ENCODE measurements around the gene SP1.

SP1 gene

GRCh38 chr12:53344487-53344823 is 35.5 kb upstream of the SP1 start:
- Histone ChIP-seq H3K9me2 (ENCODE audit: low read depth, low read length) (no peaks in the 10 kb centered on the region), H4K20me1 (ENCODE audit: insufficient read depth, low read length) (no peaks in the 10 kb centered on the region), H3K79me2 (ENCODE audit: insufficient read depth, low read length) (no peaks in the 10 kb centered on the region), H3F3A (ENCODE audit: insufficient read depth, low read length) (no peaks in the 10 kb centered on the region), H3K27me3 (ENCODE audit: insufficient read depth, low read length) (no peaks in the 10 kb centered on the region; the same call in 1 of the 2 replicates), H3K9ac (ENCODE audit: low read length) (no peak overlapping the region), H3K4me1 (ENCODE audit: insufficient read depth, low read length, severe bottlenecking) (peaks cover 6% of the 10 kb centered on the region), H3K9me3 (ENCODE audit: low read length) (no peaks in the 10 kb centered on the region), H2AFZ (ENCODE audit: low read length) (no peak overlapping the region), H3K27ac (ENCODE audit: low read depth, low read length, poor library complexity, severe bottlenecking) (no peak overlapping the region), H3K4me3 (ENCODE audit: low read depth, low read length, poor library complexity, severe bottlenecking) (peak overlapping the region; percentile 29), H3K36me3 (ENCODE audit: insufficient read depth, low read length) (no peaks in the 10 kb centered on the region), H3K4me2 (ENCODE audit: low read length) (peak overlapping the region; percentile 43; the same call in 1 of the 2 replicates)
- TF ChIP-seq EZH2 (IDR thresholded peaks at IDR 0.05; ENCODE audit: borderline replicate concordance, low read length) (no peak), CTCF (IDR thresholded peaks at IDR 0.05; ENCODE audit: low read length) (no peak)

- Histone ChIP-seq H3K9me3 (ENCODE audit: low read length) (no peaks in the 10 kb centered on the region), H3K9ac (ENCODE audit: low read length) (peak overlapping the region; percentile 47; the same call in 1 of the 2 replicates), H3K27ac (ENCODE audit: low read depth, low read length, poor library complexity, severe bottlenecking) (no peak overlapping the region)
Measured at GRCh38 chr12:53344824-53345485, 35.0 kb upstream of the SP1 start.

GRCh38 chr12:53345486-53346188 is 34.3 kb upstream of the SP1 start:
- no peaks in the 10 kb centered on the region for H4K20me1 ChIP-seq (ENCODE audit: insufficient read depth, low read length)
- H3F3A ChIP-seq (ENCODE audit: insufficient read depth, low read length): no peaks in the 10 kb centered on the region
- no peaks in the 10 kb centered on the region for H3K36me3 ChIP-seq (ENCODE audit: insufficient read depth, low read length)
- H3K4me3 ChIP-seq (ENCODE audit: low read depth, low read length, poor library complexity, severe bottlenecking): peak overlapping the region; percentile 63
- no peak overlapping the region; the same call in 1 of the 2 replicates for H3K9ac ChIP-seq (ENCODE audit: low read length)
- H3K79me2 ChIP-seq (ENCODE audit: insufficient read depth, low read length): no peaks in the 10 kb centered on the region
- H3K4me2 ChIP-seq (ENCODE audit: low read length): peak overlapping the region; percentile 94
- no peaks in the 10 kb centered on the region; the same call in 1 of the 2 replicates for H3K27me3 ChIP-seq (ENCODE audit: insufficient read depth, low read length)
- no peak overlapping the region for H2AFZ ChIP-seq (ENCODE audit: low read length)
- H3K27ac ChIP-seq (ENCODE audit: low read depth, low read length, poor library complexity, severe bottlenecking): no peak overlapping the region
- peaks cover 6% of the 10 kb centered on the region for H3K4me1 ChIP-seq (ENCODE audit: insufficient read depth, low read length, severe bottlenecking)
- no peaks in the 10 kb centered on the region for H3K9me3 ChIP-seq (ENCODE audit: low read length)
- no peak for TF ChIP-seq EZH2 (IDR thresholded peaks at IDR 0.05; ENCODE audit: borderline replicate concordance, low read length)
- TF ChIP-seq CTCF (IDR thresholded peaks at IDR 0.05; ENCODE audit: low read length): no peak
- no peaks in the 10 kb centered on the region for H3K9me2 ChIP-seq (ENCODE audit: low read depth, low read length)

More at GRCh38 chr12:53344824-53345485, 35.0 kb upstream of the SP1 start:
- Histone ChIP-seq H4K20me1 (ENCODE audit: insufficient read depth, low read length) (no peaks in the 10 kb centered on the region), H3K4me2 (ENCODE audit: low read length) (peak overlapping the region; percentile 94), H2AFZ (ENCODE audit: low read length) (no peak overlapping the region; the same call in 1 of the 2 replicates), H3K27me3 (ENCODE audit: insufficient read depth, low read length) (no peaks in the 10 kb centered on the region; the same call in 1 of the 2 replicates), H3K4me3 (ENCODE audit: low read depth, low read length, poor library complexity, severe bottlenecking) (peak overlapping the region; percentile 63), H3K4me1 (ENCODE audit: insufficient read depth, low read length, severe bottlenecking) (peaks cover 6% of the 10 kb centered on the region), H3F3A (ENCODE audit: insufficient read depth, low read length) (no peaks in the 10 kb centered on the region), H3K79me2 (ENCODE audit: insufficient read depth, low read length) (no peaks in the 10 kb centered on the region), H3K9me2 (ENCODE audit: low read depth, low read length) (no peaks in the 10 kb centered on the region), H3K36me3 (ENCODE audit: insufficient read depth, low read length) (no peaks in the 10 kb centered on the region)
- TF ChIP-seq CTCF (IDR thresholded peaks at IDR 0.05; ENCODE audit: low read length) (peak; percentile 85), EZH2 (IDR thresholded peaks at IDR 0.05; ENCODE audit: borderline replicate concordance, low read length) (no peak)
